Activated T-cell treated with anti-CD3 and anti-CD28 coated beads, Interleukin-2, amount 50 U/mL, for 4 hours (primary cell): ENCODE data around the gene CASP4. TPM values are rescaled to one million over a fixed set of nuclear protein-coding genes. Genes with fewer than 3 reads are reported as not detected.
A peak's percentile ranks its signal among the peaks of the same experiment; 100 is the strongest.

Source experiments
- ATAC-seq, 2 donors: fragments of 200-7000 bp; cut with Tn5 transposase; one replicate each; pipeline ENCODE4 v1.10.0; 2021
- DNase-seq: peaks from one replicate; pipeline ENCODE4 v3.0.0-alpha.2; 2020
- H3K27me3 Mint-ChIP-seq: one replicate; pipeline ENCODE4 v1.8.0; 2021; ENCODE audit warnings: low read depth, mixed read lengths
- H3K36me3 Mint-ChIP-seq: one replicate; pipeline ENCODE4 v1.8.0; 2022; ENCODE audit warnings: mixed read lengths; ENCODE audit not compliant: insufficient read depth
- H3K4me1 Mint-ChIP-seq: one replicate; pipeline ENCODE4 v1.8.0; 2021; ENCODE audit warnings: low read depth, mixed read lengths
- H3K4me3 Mint-ChIP-seq: one replicate; pipeline ENCODE4 v1.8.0; 2021; ENCODE audit warnings: mild to moderate bottlenecking, moderate library complexity, mixed read lengths
- H3K9me3 Mint-ChIP-seq: one replicate; pipeline ENCODE4 v1.8.0; 2021; ENCODE audit warnings: mixed read lengths
- total RNA-seq, 3 donors: library from RNA; stranded (reverse); gene quantifications; one replicate each; pipeline ENCODE4 v1.2.1, GENCODE V29; 2021

CASP4 gene
- total RNA-seq, 3 donors from 2014 or later = 46.0 to 64.1 (median 59.1) TPM

DNA sequence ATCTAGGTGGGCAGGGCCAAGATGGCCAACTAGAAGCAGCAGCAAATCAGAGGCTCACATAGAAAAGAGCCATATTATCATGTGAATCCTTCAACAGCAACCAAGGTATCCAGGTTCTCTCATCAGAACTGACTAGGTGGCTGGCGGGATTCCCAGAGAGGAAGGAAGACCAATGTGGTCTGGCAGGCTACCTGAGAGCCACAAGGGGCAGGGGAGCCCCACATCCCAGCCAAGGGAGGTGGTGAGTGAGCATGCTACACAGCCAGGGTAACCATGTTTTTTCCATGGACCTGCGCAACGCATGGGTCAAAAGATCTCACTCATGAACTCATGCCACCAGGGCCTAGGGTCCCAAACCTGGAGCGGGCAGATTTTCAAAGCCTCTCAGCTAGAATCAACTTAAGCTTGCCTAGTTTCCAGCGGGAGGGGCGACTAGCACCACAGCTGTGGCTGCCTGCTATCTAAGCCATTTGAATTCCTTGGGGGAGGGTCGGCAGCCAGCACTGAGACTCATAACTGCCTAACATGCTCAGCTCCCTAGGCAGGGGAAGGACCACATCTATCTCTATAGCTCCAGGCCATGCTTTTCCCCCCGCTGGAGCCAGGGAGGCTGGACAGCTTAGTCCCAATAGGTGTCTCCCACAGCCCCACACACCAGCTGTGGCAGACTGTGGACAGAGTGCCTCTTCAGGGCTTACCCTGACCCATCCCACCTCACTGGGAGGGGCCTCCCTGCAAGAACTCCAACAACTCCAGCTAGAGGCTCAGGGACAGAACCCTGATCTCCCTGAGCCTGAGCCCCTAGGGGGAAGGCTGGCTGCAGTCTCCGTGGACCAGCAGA lies 41.4 kb downstream of the CASP4 start:
- DNase-seq (no peak), ATAC-seq (no peak)
- H3K9me3 Mint-ChIP-seq = peaks cover 25% of the 10 kb centered on the region
- H3K4me3 Mint-ChIP-seq = no peak overlapping the region
- H3K4me1 Mint-ChIP-seq = peaks cover 9% of the 10 kb centered on the region
- H3K27me3 Mint-ChIP-seq = no peaks in the 10 kb centered on the region
- H3K36me3 Mint-ChIP-seq = peaks cover 12% of the 10 kb centered on the region

DNA sequence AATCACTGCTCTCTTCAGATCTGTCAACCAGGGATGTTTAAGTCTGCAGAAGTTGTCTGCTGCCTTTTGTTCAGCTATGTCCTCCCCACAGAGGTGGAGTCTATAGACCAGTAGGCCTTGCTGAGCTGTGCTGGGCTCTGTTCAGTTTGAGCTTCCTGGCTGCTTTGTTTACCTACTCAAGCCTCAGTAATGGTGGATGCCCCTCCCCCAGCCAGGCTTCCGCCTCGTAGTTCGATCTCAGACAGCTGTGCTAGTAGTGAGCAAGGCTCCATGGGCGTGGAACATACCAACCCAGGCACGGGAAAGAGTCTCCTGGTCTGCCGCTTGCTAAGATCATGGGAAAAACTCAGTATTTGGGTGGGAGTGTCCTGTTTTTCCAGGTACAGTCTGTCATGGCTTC lies 42.5 kb downstream of the CASP4 start:
- Mint-ChIP-seq H3K4me1 (peaks cover 4% of the 10 kb centered on the region), H3K9me3 (peaks cover 25% of the 10 kb centered on the region), H3K4me3 (no peak overlapping the region), H3K27me3 (no peaks in the 10 kb centered on the region), H3K36me3 (peaks cover 12% of the 10 kb centered on the region)
- DNase-seq = no peak
- no peak for ATAC-seq

- no peaks in the 10 kb centered on the region for H3K9me3 Mint-ChIP-seq
- no peaks in the 10 kb centered on the region for H3K36me3 Mint-ChIP-seq
- ATAC-seq (peak; percentile 72 to 85), DNase-seq (no peak)
- no peaks in the 10 kb centered on the region for H3K27me3 Mint-ChIP-seq
- peak overlapping the region; percentile 85 for H3K4me3 Mint-ChIP-seq
- peaks cover 57% of the 10 kb centered on the region for H3K4me1 Mint-ChIP-seq
Observed at GRCh38 chr11:104918113-104918824, 50.1 kb downstream of the CASP4 start.

GRCh38 chr11:104917271-104918112 lies 50.9 kb downstream of the CASP4 start:
- Mint-ChIP-seq H3K9me3 (no peaks in the 10 kb centered on the region), H3K4me3 (peak overlapping the region; percentile 85), H3K27me3 (no peaks in the 10 kb centered on the region), H3K4me1 (peaks cover 61% of the 10 kb centered on the region), H3K36me3 (no peaks in the 10 kb centered on the region)
- DNase-seq (no peak), ATAC-seq (peak; percentile 39)

- H3K4me1 Mint-ChIP-seq = peaks cover 66% of the 10 kb centered on the region
- DNase-seq (no peak), ATAC-seq (no peak)
- no peaks in the 10 kb centered on the region for H3K36me3 Mint-ChIP-seq
- no peaks in the 10 kb centered on the region for H3K9me3 Mint-ChIP-seq
- H3K4me3 Mint-ChIP-seq = peak overlapping the region; percentile 85
- H3K27me3 Mint-ChIP-seq = no peaks in the 10 kb centered on the region
Observed at GRCh38 chr11:104916442-104916841, 51.9 kb downstream of the CASP4 start.

DNA sequence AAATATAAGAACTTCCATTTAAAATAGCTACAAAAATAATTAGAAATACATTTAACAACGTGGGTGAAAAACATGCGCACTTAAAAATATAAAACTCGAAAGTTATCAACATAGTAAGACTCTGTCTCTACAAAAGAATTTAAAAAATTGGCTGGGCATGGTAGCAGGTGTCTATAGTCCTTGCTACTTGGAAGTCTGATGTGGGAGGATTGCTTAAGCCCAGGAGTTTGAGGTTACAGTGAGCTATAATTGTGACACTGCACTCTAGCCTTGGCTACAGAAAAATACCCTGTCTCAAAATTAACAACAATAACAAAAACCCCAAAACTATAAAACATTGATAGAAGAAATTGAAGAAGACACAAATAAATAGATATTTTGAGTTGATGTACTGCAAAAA lies 56.3 kb downstream of the CASP4 start:
- Mint-ChIP-seq H3K36me3 (peaks cover 9% of the 10 kb centered on the region), H3K4me3 (no peak overlapping the region), H3K9me3 (no peaks in the 10 kb centered on the region), H3K27me3 (no peaks in the 10 kb centered on the region), H3K4me1 (peaks cover 62% of the 10 kb centered on the region)
- DNase-seq (no peak), ATAC-seq (no peak)

GRCh38 chr11:104908186-104908531 lies 60.2 kb downstream of the CASP4 start:
- Mint-ChIP-seq H3K4me1 (peaks cover 30% of the 10 kb centered on the region), H3K4me3 (no peak overlapping the region), H3K36me3 (peaks cover 24% of the 10 kb centered on the region), H3K9me3 (no peaks in the 10 kb centered on the region), H3K27me3 (no peaks in the 10 kb centered on the region)
- ATAC-seq = peak in 1 of 2 donors; percentile 7
- no peak for DNase-seq

DNA sequence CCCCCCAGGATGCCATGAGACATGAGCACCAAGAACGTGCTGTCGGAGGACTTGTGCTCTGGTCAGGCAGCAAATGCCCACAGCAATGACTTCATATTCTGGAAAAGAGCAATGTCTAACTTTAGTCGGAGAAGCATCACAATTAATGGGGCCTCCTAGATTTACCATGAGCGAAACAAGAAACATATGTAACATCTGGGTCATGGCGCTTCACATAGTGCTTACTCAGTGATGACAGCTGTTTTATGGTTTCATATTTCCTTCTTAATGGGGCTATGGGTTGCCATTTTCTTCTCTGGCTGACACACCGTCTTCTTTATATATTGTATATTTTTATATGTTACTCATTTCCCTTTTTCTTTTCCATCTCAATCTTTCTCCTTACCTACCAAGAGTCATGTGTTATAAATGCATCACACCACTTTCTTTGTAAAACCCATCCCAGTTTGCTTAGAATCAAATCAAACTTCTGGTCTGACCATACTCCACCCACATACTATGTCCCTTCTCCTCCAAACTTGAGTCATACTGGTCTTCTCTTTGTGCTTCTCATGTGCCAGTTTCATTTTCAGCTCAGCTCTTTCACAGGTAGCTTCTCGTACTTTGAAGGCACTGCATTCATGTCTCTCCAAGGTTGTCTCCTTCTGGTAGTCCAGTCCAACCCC lies 60.7 kb downstream of the CASP4 start:
- ATAC-seq = peak; percentile 71 to 86
- peak overlapping the region; percentile 7 for H3K4me3 Mint-ChIP-seq

DNA sequence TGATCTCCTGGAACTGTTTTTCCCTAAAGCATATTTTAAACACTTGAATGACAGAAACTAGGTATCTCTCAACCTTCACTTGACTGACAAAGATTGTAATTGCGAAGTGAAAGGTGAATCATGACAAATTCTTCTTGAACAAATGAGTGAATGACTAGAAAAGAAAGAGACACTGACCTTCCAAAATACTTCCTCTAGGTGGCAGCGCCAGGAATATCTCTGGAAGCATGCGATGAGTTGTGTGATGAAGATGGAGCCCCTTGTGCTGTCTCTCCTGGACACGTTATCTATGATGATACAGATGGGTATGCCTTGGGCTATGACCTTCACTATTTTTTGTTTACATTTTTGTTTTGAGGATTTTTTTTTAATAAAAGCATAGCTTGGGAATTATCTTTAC lies 63.1 kb downstream of the CASP4 start:
- Mint-ChIP-seq H3K4me3 (no peak overlapping the region), H3K27me3 (no peaks in the 10 kb centered on the region), H3K9me3 (no peaks in the 10 kb centered on the region), H3K4me1 (peaks cover 30% of the 10 kb centered on the region), H3K36me3 (peaks cover 40% of the 10 kb centered on the region)
- ATAC-seq = no peak
- no peak for DNase-seq

More for the DNA sequence above, 60.7 kb downstream of the CASP4 start:
- H3K9me3 Mint-ChIP-seq = no peaks in the 10 kb centered on the region
- H3K27me3 Mint-ChIP-seq = no peaks in the 10 kb centered on the region
- no peak for DNase-seq
- peaks cover 25% of the 10 kb centered on the region for H3K36me3 Mint-ChIP-seq
- peaks cover 27% of the 10 kb centered on the region for H3K4me1 Mint-ChIP-seq

- H3K36me3 Mint-ChIP-seq = peaks cover 17% of the 10 kb centered on the region
- H3K4me1 Mint-ChIP-seq = peaks cover 28% of the 10 kb centered on the region
- no peak overlapping the region for H3K4me3 Mint-ChIP-seq
- no peak for ATAC-seq
- no peaks in the 10 kb centered on the region for H3K27me3 Mint-ChIP-seq
- H3K9me3 Mint-ChIP-seq = no peaks in the 10 kb centered on the region
- no peak for DNase-seq
Observed at GRCh38 chr11:104899226-104899625, 69.1 kb downstream of the CASP4 start.

DNA sequence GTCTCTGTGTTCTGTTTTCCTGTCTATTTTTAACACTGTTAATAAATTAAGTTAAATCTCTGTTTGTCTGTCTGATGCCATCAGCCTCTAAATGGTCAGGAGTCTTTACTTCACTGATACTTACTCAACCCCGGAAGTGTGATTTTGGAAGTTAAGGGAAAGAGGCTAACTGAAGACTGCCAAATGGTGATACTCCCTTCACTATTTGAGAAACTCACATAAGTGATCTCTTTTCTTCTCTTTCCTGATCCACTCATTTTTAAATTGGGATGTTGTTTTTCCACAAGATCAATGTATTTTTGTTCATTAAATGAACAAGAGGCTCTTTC lies 69.7 kb downstream of the CASP4 start:
- peaks cover 28% of the 10 kb centered on the region for H3K4me1 Mint-ChIP-seq
- H3K4me3 Mint-ChIP-seq = peak overlapping the region; percentile 72
- H3K9me3 Mint-ChIP-seq = no peaks in the 10 kb centered on the region

GRCh38 chr11:104897891-104898684 lies 70.3 kb downstream of the CASP4 start, which contains the start of gene CASP12:
TSS of gene CASP12 (minus strand) at chr11:104898460.
- Mint-ChIP-seq H3K27me3 (no peaks in the 10 kb centered on the region), H3K4me3 (peak within 1 kb of the TSS; percentile 72), H3K4me1 (peaks cover 28% of the 10 kb centered on the region), H3K36me3 (peaks cover 17% of the 10 kb centered on the region), H3K9me3 (no peaks in the 10 kb centered on the region)
- DNase-seq (no peak), ATAC-seq (peak in 1 of 2 donors; percentile 53)

More for the DNA sequence above, 69.7 kb downstream of the CASP4 start:
- H3K27me3 Mint-ChIP-seq = no peaks in the 10 kb centered on the region
- H3K36me3 Mint-ChIP-seq = peaks cover 17% of the 10 kb centered on the region
- DNase-seq = no peak
- ATAC-seq = no peak

DNA sequence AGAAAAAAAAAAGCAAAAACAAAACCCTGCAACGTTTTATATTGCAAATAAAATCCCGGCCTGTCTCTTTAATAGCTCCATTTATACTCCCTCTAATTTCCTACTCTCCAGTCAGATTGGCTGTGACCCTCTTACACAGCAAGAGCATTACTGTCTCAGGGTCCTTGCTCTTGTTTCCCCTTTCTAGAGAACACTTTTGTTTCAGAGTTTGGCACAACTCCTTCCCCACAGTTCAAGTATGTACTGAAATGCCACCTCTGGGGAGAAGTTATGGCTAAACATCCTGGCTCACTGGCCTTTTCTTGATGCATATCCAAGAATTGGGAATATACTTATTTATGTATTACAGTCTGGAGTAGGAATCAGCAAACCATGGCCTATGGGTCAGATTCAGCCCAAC lies 72.7 kb downstream of the CASP4 start:
- Mint-ChIP-seq H3K36me3 (no peaks in the 10 kb centered on the region), H3K9me3 (no peaks in the 10 kb centered on the region), H3K27me3 (no peaks in the 10 kb centered on the region), H3K4me1 (peaks cover 16% of the 10 kb centered on the region), H3K4me3 (no peak overlapping the region)
- DNase-seq (no peak), ATAC-seq (no peak)
